Activated CD8-positive, alpha-beta memory T cell treated with anti-CD3 and anti-CD28 coated beads for 36 hours (primary cell): ENCODE data around the gene PRMT7. TPM values are rescaled to one million over a fixed set of nuclear protein-coding genes. Genes with fewer than 3 reads are reported as not detected.
"Not testable (repeated sequence)": the region's sequence is repeated elsewhere in the genome, so short reads cannot be mapped to it uniquely, and the experiment has no call there.

Experiments used
- CTCF ChIA-PET: fragments of 350-600 bp; sonication (Branson Sonifier 250); formaldehyde crosslinking; loops from one replicate; lab custom pipeline; 2021; ENCODE audit warnings: antibody characterized with exemption; lab: Charles Lee
- POLR2A ChIA-PET: fragments of 350-600 bp; sonication (Branson Sonifier 250); formaldehyde crosslinking; loops from one replicate; lab custom pipeline; 2021; ENCODE audit warnings: antibody characterized with exemption; lab: Charles Lee
- total RNA-seq, 2 experiments: library from RNA; stranded (reverse); gene quantifications; one replicate each; pipeline ENCODE4 v1.2.3, GENCODE V29; 2021

PRMT7 gene
- total RNA-seq, 2 experiments from 2014 or later: 60.2 to 62.9 TPM

DNA sequence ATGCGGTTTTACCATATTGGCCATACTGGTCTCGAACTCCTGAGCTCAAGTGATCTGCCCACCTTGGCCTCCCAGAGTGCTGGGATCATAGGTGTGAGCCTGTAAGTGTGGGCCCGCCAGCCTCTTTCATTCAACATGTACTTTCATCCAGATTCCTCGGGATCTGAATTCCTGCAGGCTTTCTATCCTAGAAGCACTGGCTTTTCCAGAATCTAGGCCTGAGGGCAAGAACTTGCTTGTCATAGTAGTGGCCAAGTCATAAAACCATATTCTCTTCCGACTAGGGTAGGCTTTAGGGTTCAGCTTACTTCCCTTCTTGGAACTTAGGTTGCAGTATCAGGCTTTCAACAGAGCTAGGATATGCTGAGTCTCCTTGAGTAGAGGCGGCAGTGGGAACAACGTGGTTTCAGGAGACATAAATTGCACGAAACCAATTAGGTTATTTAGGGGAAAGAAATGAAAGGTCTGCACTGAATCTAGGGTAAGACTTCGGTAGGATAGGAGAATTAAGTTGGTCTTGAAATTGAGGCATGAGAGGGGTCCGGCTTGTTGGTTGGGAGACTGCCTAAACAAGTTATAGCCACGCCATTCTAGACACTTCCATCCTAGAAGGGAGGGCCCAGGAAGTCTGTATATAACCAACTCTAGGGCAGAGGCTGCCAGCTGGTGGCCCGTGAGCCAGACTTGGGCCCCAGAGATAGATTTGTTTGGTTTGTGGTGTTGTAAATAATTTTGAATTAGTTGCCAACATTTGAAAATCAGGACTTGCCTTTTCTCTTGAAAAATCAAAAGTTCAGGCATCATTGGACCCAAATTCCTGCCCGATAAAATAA lies 30.9 kb upstream of the PRMT7 start:
- ChIA-PET CTCF (interaction anchor here (0.6 to 2.0 kb wide), 7 partner anchors 10 to 129 kb away, joined by 3 to 6 read pairs (median 3); partner anchors contain the start of gene SLC7A6), POLR2A (interaction anchor here (0.5 to 1.0 kb wide), 2 partner anchors 16 to 48 kb away, joined by 3 read pairs; partner anchors contain the start of gene SLC7A6)

- ChIA-PET CTCF (interaction anchor here (1.3 kb wide), 1 partner anchor 20 kb away, joined by 5 read pairs; no protein-coding TSS in a partner anchor), POLR2A (no interaction called here)
Measured at GRCh38 chr16:68281368-68282063, 29.3 kb upstream of the PRMT7 start.

DNA sequence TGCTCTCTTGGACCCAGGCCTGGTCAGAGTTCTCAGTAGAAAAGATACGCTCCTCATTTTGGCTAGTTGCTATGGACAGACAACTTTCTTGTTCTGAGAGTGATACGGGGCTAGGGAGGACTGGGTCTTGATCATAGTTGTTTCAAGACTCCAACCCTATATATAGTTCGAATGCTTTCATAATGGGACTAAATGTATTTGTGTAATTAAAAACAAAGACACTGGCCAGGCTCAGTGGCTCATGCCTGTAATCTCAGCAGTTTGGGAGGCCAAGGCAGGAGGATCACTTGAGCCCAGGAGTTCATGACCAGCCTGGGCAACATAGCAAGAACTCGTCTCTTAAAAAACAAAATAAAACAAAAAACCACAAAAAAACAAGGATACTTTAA lies 28.8 kb upstream of the PRMT7 start:
- CTCF ChIA-PET: no interaction called here
- POLR2A ChIA-PET: no interaction called here

DNA sequence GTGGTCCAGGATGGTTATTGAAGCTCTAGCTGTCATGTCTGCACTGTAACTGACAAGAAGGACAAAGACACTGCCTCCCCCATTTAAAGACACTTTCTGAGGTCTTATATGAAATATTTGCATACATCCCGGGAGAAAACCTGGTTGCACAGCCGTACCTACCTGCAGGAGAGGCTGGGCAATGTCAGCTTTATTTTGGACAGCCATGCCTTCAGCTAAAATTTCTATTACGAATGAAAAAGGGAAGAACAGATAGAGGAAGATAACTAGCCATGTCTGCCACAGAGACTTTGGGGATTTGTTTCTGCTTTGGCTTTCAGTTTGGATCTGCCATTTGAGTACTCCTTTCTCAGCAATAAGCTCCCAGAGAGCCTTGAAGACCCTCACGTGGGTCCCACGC lies 27.5 kb upstream of the PRMT7 start:
- ChIA-PET POLR2A (interaction anchor here (0.6 to 1.4 kb wide), 4 partner anchors 9 to 27 kb away, joined by 3 to 4 read pairs (median 3); partner anchors contain the start of genes PRMT7 and SLC7A6OS), CTCF (interaction anchor here (1.2 to 4.0 kb wide), 3 partner anchors 19 to 28 kb away, joined by 3 to 14 read pairs (median 6); partner anchors contain the start of gene SLC7A6)

DNA sequence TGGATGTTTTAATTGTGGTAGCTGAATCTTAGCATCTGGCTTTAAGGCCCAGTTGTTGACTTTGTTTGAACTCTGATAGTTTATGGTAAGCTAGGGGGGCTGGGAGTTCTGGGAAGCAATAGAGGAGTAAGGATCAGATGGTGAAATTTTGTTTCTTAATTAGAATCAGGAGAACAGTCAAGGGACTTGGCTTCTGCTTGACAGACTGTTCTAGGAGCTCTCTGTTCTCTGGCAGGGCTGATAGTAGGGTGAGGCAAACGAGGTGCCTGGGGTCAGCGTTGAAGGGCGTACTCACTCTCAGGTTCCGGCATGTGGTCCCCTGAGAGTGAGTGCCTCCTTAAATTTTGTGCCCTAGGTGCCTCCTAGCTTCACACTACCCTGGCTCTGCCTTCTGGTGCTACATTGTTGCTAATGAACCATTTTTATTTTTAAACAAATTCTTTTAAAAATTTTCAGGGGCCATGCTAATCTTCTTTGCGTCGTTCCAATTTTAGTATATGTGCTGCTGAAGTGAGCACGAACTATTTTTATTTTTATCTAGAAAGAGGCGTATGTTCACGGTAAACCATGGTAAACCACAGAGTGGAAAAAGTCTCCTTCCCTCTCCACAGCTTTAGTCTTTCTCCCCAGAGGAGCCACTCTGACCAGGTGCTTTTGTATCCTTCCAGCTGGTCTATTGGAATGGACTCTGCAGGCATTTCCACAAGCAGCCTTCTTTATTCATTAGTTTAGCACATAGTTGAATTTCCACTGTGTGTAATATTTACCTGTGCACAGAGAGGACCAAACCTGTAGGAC lies 26.8 kb upstream of the PRMT7 start:
- ChIA-PET POLR2A (interaction anchor here (0.6 to 2.0 kb wide), 5 partner anchors 9 to 27 kb away, joined by 3 to 18 read pairs (median 3); partner anchors contain the start of genes PRMT7, SLC7A6 and SLC7A6OS), CTCF (interaction anchor here (1.2 to 4.0 kb wide), 3 partner anchors 20 to 27 kb away, joined by 3 to 14 read pairs (median 6); partner anchors contain the start of gene SLC7A6)

DNA sequence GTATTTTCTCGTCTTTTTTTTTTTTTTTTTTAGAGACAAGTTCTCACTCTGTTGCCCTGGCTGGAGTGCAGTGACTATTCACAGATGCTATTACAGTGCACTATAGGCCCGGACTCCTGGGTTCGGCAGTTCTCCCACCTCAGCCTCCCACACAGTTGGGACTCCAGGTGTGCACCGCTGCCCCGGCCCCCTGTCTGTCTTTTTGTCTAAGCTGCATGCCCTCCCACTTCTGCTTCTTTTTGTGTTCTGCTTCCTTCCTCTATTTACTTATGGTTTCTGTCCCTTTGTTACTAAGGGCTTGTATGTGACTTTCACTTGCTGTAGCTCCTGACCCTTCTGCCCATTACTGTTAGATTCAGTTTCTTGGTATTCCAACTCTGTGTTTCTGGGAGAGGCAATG lies 26.0 kb upstream of the PRMT7 start:
- CTCF ChIA-PET: interaction anchor here (1.0 to 4.0 kb wide), 5 partner anchors 21 to 71 kb away, joined by 3 to 14 read pairs (median 4); partner anchors contain the start of genes PLA2G15, PRMT7, SLC7A6 and SLC7A6OS
- POLR2A ChIA-PET: interaction anchor here (0.5 to 2.0 kb wide), 4 partner anchors 8 to 84 kb away, joined by 3 to 18 read pairs (median 3); partner anchors contain the start of genes PRMT7, SLC7A6 and SLC7A6OS

GRCh38 chr16:68285683-68286082 lies 25.1 kb upstream of the PRMT7 start:
- ChIA-PET POLR2A (interaction anchor here (0.6 to 2.0 kb wide), 3 partner anchors 9 to 280 kb away, joined by 3 to 18 read pairs (median 6); partner anchors contain the start of gene SLC7A6), CTCF (interaction anchor here (0.7 to 4.0 kb wide), 10 partner anchors 10 to 1048 kb away, joined by 3 to 14 read pairs (median 4); partner anchors contain the start of genes PLA2G15, PRMT7, SLC7A6 and SLC7A6OS)

DNA sequence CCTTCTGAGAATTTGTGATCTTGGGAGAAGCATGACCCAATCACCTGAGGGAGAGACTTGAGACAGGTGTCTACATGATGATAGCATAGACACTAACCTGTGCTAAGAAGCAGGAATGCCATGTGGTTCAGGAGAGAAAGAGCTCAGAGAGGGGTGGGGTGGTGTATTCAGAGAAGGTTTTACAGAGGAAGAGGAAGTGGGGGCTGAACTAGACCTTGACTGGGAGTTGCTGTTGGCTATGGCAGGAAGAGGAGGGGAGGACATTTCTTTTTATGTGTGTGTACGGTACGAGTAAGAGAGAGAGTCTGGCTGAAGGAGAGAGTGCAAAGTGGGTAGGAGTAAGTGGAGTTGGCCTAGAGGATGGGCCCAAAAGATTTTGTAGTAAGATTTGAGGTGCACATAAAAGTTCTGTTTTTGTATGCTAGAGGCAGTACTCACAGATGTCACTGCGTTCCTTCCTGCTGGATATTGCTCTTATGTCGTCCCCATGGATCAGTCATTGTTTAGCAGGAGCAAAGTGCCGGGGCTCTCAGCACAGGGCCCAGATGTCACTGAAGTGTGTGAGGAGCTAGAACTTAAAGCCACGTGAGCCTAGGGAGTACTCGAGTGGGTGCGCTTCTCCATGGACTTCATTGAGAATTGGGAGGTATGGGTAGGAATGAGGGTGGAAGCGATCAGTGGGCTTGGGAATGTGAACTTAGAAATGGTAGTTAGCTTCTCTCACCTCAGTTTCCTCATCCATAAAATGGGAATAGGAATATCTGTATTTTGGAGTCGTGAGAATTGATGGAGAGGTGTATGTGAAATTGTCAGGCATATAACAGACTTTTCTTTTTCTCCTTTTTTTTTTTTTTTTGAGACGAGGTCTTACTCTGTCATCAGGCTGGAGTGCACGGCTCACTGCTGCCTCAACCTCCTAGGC lies 24.4 kb upstream of the PRMT7 start:
- POLR2A ChIA-PET: interaction anchor here (0.7 kb wide), 1 partner anchor 198 kb away, joined by 10 read pairs; no protein-coding TSS in a partner anchor
- CTCF ChIA-PET: interaction anchor here (0.7 to 4.0 kb wide), 9 partner anchors 11 to 470 kb away, joined by 3 to 14 read pairs (median 4); partner anchors contain the start of genes PLA2G15 and SLC7A6

- CTCF ChIA-PET: interaction anchor here (1.0 to 4.0 kb wide), 9 partner anchors 13 to 39 kb away, joined by 3 to 24 read pairs (median 5); partner anchors contain the start of genes PRMT7, SLC7A6 and SLC7A6OS
- POLR2A ChIA-PET: interaction anchor here (0.7 kb wide), 1 partner anchor 199 kb away, joined by 10 read pairs; no protein-coding TSS in a partner anchor
Measured at GRCh38 chr16:68287276-68288251, 23.3 kb upstream of the PRMT7 start.

DNA sequence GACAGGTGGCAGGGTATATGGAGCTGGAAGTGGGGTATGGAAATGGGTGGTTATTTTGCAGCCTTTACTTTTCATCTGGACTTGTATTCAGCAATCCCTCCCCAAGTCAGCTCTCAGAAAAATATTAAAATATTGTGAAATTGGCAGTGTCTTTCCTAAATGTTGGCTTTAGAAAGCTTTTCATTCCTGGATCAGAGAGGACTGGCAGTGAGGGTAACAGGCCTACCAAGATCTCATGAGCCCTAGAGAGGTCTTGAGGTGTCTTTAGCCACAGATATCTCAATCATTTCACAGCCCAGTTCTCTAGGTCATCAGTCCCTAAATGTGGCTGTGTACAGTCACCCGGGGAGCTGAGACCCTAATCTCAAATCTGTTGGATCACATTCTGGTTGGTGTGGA lies 22.6 kb upstream of the PRMT7 start:
- POLR2A ChIA-PET: no interaction called here

DNA sequence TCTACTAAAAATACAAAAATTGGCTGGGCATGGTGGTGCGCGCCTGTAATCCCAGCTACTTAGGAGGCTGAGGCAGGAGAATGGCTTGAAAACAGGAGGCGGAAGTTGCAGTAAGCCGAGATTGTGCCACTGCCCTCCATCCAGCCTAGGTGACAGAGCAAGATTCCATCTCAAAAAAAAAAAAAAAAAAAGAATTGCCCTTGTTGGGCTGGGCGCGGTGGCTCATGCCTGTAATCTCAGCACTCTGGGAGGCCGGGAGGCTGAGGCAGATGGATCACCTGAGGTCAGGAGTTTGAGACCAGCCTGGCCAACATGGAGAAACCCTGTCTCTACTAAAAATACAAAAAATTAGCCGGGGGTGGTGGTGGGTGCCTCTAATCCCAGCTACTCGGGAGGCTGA lies 22.0 kb upstream of the PRMT7 start:
- POLR2A ChIA-PET: not testable (repeated sequence)
- CTCF ChIA-PET: interaction anchor here (0.7 to 3.8 kb wide), 7 partner anchors 9 to 496 kb away, joined by 4 to 24 read pairs (median 6); partner anchors contain the start of gene SLC7A6

More for the DNA sequence above, 22.6 kb upstream of the PRMT7 start:
- CTCF ChIA-PET: interaction anchor here (1.0 to 3.8 kb wide), 6 partner anchors 12 to 39 kb away, joined by 3 to 24 read pairs (median 6); partner anchors contain the start of genes PRMT7, SLC7A6 and SLC7A6OS

- ChIA-PET CTCF (interaction anchor here (0.7 to 3.8 kb wide), 10 partner anchors 9 to 496 kb away, joined by 3 to 24 read pairs (median 6); partner anchors contain the start of genes NFATC3, PRMT7, SLC7A6 and SLC7A6OS), POLR2A (interaction anchor here (1.3 kb wide), 1 partner anchor 22 kb away, joined by 5 read pairs; the partner anchor contains the start of genes PRMT7 and SLC7A6OS)
Measured at GRCh38 chr16:68289202-68289601, 21.6 kb upstream of the PRMT7 start.

DNA sequence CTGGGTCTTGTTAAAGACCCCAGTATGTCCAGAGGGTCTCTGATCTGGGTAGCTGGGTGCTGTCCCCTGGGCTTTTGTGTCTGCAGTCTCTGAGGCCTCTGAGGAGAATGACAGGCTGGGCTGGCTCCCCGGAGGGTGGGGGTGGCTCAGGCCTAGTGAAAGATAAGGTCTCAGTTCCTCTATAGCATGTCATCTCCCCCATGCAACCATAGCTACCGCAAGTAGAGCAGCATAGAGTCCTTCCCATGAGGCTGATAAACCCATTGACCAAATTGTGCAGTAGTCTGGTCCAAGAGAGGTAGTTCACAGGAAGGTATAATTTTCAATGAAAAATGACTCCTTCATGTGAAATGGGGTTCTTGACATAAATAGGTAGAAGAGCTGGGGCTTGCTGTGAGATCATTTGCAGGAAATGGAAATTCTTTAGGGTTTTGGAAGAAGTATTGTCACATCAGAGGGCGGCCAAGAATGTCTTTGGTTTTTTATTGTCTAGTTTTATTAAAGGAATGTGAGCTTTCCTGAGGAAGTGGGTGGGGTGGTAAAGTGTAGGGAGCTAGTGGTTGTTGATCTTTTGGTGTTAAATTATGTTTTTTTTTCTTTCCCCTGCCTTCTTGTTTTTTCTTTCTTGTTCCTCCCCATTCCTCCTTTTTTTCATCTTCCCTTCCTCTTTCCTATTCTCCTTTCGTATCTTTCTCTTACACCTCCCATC lies 21.0 kb upstream of the PRMT7 start:
- ChIA-PET CTCF (interaction anchor here (1.0 to 3.8 kb wide), 9 partner anchors 10 to 205 kb away, joined by 3 to 24 read pairs (median 6); partner anchors contain the start of genes NFATC3, PRMT7, SLC7A6 and SLC7A6OS), POLR2A (interaction anchor here (0.5 to 1.3 kb wide), 3 partner anchors 14 to 245 kb away, joined by 4 to 7 read pairs (median 5); partner anchors contain the start of genes PRMT7 and SLC7A6OS)

- POLR2A ChIA-PET: interaction anchor here (0.5 to 1.4 kb wide), 4 partner anchors 13 to 27 kb away, joined by 3 to 5 read pairs (median 4); partner anchors contain the start of genes PRMT7, SLC7A6 and SLC7A6OS
- CTCF ChIA-PET: interaction anchor here (1.0 to 3.8 kb wide), 9 partner anchors 10 to 206 kb away, joined by 3 to 24 read pairs (median 6); partner anchors contain the start of genes NFATC3 and SLC7A6
Measured at GRCh38 chr16:68290450-68290849, 20.4 kb upstream of the PRMT7 start.
